Measurements from ENCODE around the gene SULT2B1. TPM values are rescaled to one million over a fixed set of nuclear protein-coding genes. Genes with fewer than 3 reads are reported as not detected.

SULT2B1 gene
- total RNA-seq, 1 donor from 2014 or later, result not detected

- H3K4me3 ChIP-seq (ENCODE audit: low read depth, low read length), result peak within 1 kb of the TSS; percentile 79
- TF ChIP-seq, protein P1, sequence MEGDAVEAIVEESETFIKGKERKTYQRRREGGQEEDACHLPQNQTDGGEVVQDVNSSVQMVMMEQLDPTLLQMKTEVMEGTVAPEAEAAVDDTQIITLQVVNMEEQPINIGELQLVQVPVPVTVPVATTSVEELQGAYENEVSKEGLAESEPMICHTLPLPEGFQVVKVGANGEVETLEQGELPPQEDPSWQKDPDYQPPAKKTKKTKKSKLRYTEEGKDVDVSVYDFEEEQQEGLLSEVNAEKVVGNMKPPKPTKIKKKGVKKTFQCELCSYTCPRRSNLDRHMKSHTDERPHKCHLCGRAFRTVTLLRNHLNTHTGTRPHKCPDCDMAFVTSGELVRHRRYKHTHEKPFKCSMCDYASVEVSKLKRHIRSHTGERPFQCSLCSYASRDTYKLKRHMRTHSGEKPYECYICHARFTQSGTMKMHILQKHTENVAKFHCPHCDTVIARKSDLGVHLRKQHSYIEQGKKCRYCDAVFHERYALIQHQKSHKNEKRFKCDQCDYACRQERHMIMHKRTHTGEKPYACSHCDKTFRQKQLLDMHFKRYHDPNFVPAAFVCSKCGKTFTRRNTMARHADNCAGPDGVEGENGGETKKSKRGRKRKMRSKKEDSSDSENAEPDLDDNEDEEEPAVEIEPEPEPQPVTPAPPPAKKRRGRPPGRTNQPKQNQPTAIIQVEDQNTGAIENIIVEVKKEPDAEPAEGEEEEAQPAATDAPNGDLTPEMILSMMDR (conservative IDR thresholded peaks at IDR 0.05; ENCODE audit: low read depth, low read length), result peak; percentile 25
- DNase-seq (ENCODE audit: low read depth), result no peak
Observed at GRCh38 chr19:48636859-48637448, 85.0 kb downstream of the SULT2B1 start, which contains the start of gene DBP. Gene DBP (minus strand): TSS chr19:48637379. CDS start chr19:48636994, 385 bp downstream.

GRCh38 chr19:48637449-48637947 lies 85.5 kb downstream of the SULT2B1 start:
- TF ChIP-seq, protein P1 (conservative IDR thresholded peaks at IDR 0.05; ENCODE audit: low read depth, low read length), result no peak
- DNase-seq (ENCODE audit: low read depth), result peak; percentile 83
- peak overlapping the region; percentile 79 for H3K4me3 ChIP-seq (ENCODE audit: low read depth, low read length)

DNA sequence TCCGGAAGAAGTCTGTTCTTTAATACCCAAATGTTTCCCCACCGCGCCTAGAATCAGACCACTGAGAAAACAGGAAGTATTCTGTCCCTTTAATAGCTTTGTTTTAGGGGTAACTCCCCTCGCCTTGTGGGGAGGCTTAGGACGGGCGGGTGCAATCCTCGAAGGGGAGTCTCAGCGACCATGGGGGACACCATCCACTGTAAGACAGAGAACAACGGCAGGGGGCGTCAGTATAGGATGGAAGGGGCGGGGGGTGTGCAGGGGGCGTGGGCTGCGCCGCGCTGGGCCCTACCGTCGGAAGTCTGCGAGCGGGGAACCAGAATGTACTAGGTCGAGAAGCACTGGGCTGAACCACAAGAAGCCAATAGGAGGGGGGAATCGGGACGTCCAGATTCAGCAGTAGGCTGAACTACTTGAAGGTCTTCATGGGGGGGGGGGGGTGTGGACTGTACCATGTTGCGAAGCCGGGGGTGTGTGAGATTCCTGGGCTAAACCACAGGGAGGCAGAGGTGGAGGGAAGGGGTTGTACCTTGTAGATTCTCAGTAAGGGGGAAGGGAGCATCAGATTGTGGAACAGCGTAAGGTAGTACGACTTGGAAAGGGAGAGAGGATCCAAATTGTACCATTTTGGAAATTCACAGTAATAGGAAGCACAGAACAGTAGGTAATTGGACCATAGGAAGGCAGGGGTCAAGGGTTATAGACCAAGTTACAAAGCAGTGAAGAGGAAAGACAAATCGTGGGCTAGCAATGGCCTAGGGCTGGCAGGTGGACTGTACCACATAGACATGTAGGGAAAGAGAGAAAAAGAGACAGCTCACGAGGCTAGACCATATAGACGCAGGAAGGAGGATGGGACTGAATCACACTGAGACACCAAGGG lies 86.2 kb downstream of the SULT2B1 start:
- peak overlapping the region; percentile 79 for H3K4me3 ChIP-seq (ENCODE audit: low read depth, low read length)
- DNase-seq (ENCODE audit: low read depth), result peak; percentile 83
- TF ChIP-seq, protein P1 (conservative IDR thresholded peaks at IDR 0.05; ENCODE audit: low read depth, low read length), result peak; percentile 12

DNA sequence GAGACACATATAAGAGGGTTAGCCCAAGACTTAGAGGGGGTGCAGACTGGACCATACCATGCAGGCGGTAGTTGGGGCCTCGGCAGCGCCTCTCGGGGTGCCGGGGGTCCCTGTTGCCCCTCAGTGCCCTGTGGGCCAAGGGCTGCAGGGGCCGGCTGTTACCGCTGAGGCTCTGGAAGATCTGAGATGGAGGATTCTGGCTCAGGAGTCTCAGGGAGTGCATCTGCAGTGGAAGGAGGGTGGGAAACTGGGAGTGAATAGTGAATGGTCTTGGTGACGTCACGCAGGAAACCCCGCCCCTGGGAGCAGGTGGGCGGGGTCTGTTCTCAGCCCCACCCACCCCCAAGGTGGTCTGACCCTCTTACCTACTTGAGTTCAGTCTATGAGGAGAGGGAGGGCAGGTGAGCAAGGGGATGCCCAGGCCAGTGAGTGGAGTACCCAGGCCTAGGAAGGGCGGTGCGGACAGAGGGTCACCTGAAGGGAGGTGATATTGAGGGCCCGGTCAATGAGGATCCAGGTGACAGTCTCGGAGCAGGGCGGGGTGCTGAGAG lies 86.9 kb downstream of the SULT2B1 start:
- no peak for DNase-seq (ENCODE audit: low read depth)

DNA sequence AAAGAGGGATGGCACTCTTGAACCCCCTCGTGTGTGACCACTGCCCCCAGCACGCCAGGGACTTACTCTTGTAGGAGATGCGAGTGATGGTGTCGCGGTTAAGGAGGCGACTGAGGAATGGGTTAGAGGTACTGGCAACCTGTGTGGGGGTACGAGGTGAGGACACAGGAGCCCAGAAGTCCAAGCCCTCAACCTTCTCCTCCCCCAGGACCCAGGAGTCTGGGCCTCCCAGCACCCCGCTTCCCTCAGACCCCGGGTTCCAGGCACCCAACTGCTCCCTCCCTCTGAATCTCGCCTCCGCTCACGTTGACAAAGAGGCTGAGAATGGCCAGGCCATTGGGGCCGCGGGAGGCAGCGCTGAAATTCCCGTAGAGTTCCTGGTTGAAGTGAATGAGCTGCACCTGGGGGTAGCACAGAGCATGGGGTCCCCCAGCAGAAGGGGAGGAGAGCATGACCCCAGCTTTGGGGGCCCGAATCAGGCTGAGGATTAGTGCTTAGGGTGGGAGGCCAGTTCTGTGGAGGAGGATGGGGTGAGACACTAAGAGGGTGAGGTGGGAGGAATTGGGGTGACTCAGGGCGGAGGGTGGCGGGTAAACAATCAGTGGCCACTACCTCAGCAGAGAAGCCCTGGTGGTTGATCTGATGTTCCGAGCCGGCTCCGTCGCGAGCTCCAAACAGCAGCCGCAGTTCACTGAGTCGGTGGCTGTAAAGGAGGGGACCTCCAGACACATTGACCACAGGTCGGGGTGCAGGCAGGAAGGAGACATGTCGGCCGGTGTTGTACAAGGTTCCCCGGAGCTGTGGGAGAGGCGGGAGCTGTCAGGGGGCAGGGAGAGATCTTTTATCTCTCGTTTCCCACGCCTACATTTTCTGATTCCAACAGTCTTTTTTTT lies 87.8 kb downstream of the SULT2B1 start:
- TF ChIP-seq, protein P1 (conservative IDR thresholded peaks at IDR 0.05; ENCODE audit: low read depth, low read length), result no peak
- H3K4me3 ChIP-seq (ENCODE audit: low read depth, low read length), result no peak overlapping the region
- no peak for DNase-seq (ENCODE audit: low read depth)

More for the DNA sequence above, 86.9 kb downstream of the SULT2B1 start:
- TF ChIP-seq, protein P1 (conservative IDR thresholded peaks at IDR 0.05; ENCODE audit: low read depth, low read length), result no peak
- H3K4me3 ChIP-seq (ENCODE audit: low read depth, low read length), result no peak overlapping the region

DNA sequence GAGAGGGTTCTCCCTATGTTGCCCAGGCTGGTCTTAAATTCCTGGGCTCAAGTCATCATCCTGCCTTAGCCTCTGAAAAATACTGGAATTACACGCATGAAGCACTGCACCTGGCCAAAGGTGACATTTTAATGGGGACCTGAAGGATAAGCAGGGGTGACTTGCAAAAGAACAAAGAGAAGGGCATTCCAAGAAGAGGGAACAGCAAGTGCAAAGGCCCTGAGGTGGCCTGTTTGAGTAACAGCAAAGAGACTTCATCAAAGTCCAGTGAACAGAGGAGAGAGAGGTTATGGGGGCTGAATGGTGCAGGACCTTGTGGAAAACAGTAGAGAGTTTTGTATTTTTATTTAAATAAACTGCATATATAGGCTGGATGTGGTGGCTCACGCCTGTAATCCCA lies 89.9 kb downstream of the SULT2B1 start:
- TF ChIP-seq, protein P1 (conservative IDR thresholded peaks at IDR 0.05; ENCODE audit: low read depth, low read length), result no peak
- no peak overlapping the region for H3K4me3 ChIP-seq (ENCODE audit: low read depth, low read length)
- DNase-seq (ENCODE audit: low read depth), result no peak
